Central memory CD4-positive, alpha-beta T cell (primary cell): Measurements from ENCODE around the gene NAXE.
"Not testable (repeated sequence)": the region's sequence is repeated elsewhere in the genome, so short reads cannot be mapped to it uniquely, and the experiment has no call there.

Experiments
- DNase-seq: peaks from one replicate; pipeline ENCODE4 v3.0.0; 2022
- total RNA-seq, 3 experiments: gene quantifications; one replicate each; lab custom pipeline; 2026; lab: John Stamatoyannopoulos, UW

The NAXE gene
- 16.0 to 57.2 (median 32.8) reads per million in 3 experiments for total RNA-seq

DNA sequence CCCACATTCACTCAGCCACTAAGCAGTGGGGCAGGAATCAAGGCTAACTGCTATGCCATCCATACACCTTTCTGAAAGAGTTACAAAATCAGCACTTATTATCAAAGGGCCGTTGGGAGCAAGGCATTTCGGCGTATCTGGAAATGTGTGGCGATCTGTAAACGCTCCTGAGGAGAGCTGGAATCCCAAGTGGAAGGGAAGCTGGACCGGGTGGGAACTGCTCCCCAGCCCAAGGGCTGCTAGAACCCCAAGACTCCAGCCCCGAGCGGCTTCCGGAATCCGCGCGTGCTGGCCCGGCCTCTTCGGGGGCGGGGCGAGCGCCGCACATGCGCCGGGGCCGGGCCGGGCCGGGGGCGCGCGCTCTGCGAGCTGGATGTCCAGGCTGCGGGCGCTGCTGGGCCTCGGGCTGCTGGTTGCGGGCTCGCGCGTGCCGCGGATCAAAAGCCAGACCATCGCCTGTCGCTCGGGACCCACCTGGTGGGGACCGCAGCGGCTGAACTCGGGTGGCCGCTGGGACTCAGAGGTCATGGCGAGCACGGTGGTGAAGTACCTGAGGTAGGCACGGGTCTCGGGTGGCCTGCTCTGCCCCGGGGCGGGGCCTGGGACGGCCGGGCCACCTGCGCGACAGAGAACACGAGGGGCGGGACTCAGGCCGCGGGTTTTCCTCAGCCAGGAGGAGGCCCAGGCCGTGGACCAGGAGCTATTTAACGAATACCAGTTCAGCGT, at the start of gene NAXE:
Gene NAXE, plus strand, starts transcription at position 345 of the 726 bp plus-strand sequence. Its CDS starts 29 bp downstream, at position 374.
- DNase-seq, result peak; percentile 60

GRCh38 chr1:156543066-156543465, 48.5 kb upstream of the NAXE start:
- DNase-seq, result no peak

DNA sequence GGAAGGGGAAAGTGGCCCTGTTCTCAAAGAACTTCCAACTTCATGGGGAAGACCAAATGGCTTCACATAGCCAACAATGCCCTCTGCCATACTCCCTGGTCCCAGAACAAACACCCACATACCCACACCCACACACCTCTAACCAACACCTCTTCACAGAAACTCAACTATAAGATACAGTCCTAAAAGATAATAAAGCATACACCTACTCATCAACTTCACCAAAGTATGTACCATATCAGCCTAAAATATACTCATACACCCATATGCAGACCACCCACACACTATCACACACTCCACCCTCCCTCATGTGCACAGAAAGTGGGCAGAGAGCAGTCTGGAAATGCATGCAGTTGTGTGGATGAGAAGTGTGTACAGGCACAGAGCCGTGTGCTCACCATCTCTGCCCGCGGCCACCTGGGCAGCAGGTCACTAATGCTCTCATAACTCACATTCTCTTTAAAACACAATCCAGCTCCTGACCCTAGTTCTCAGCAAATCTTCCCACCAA, 46.9 kb upstream of the NAXE start:
- no peak for DNase-seq

DNA sequence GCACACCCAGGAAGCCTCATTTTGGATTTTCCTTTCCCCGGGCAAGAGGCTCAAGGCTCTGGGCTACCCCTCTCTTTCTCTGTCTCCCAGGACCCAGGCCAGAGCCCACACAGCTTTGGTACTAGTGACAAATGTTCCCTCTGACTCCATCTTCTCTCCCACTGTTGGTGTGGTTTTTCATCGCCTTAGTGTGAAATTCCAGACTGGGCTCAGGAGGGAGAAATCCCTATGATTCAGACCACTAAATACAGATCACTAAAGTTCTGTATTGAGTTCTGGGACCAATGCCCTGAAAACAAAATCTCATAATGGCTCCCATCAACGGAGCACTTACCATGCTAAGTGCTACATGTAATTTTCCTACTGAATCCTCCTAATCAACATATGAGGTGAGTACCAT, 45.3 kb upstream of the NAXE start:
- no peak for DNase-seq

- DNase-seq, result no peak
Observed at GRCh38 chr1:156547434-156547833, 44.1 kb upstream of the NAXE start.

GRCh38 chr1:156547982-156548381, 43.6 kb upstream of the NAXE start:
- DNase-seq, result no peak

GRCh38 chr1:156549390-156549789, 42.2 kb upstream of the NAXE start:
- no peak for DNase-seq

- DNase-seq, result no peak
Observed at GRCh38 chr1:156549831-156550230, 41.7 kb upstream of the NAXE start.

- DNase-seq, result no peak
Observed at GRCh38 chr1:156550346-156550745, 41.2 kb upstream of the NAXE start.

GRCh38 chr1:156551066-156551643, 40.4 kb upstream of the NAXE start:
- DNase-seq, result no peak

GRCh38 chr1:156551869-156552268, 39.7 kb upstream of the NAXE start:
- DNase-seq, result no peak

GRCh38 chr1:156552518-156552917, 39.1 kb upstream of the NAXE start:
- no peak for DNase-seq

GRCh38 chr1:156552937-156553336, 38.6 kb upstream of the NAXE start:
- DNase-seq, result not testable (repeated sequence)

GRCh38 chr1:156553860-156554485, 37.6 kb upstream of the NAXE start:
- no peak for DNase-seq

DNA sequence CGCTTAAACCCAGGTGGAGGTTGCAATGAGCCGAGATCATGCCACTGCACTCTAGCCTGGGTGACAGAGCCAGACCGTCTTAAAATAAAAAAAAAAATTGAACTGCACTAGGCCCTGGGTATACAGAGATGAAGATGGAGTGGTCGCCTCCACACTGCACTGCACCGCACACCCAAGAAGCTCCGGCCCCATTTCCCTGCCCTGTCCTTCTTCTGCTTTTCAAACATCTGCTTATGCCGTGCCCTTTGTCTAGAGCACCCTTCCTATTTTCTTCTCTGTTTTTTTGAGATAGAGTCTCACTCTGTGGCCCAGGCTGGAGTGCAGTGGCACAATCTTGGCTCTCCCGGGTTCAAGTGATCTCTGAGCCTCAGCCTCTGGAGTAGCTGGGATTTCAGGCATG, 36.6 kb upstream of the NAXE start:
- no peak for DNase-seq

GRCh38 chr1:156555715-156556114, 35.9 kb upstream of the NAXE start:
- no peak for DNase-seq

DNA sequence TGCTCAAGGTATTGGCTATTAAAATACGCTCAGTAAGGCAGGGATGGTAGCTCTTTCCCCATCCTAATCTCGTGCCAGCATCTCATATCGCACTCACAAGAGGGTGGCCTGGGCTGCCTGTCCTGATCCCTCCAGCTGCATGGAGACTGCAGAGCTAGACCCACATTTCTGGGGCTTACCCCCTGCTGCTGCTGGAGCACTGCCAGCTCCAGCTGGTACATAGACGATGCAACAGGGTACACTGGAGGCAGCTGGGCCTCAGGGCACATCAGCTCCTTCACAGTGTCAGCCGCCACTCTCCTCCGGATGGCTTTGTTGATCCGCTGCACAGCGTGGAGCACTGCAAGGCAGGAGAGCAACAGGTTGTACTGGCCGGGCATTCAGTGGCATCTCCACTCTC, 35.2 kb upstream of the NAXE start:
- DNase-seq, result no peak

DNA sequence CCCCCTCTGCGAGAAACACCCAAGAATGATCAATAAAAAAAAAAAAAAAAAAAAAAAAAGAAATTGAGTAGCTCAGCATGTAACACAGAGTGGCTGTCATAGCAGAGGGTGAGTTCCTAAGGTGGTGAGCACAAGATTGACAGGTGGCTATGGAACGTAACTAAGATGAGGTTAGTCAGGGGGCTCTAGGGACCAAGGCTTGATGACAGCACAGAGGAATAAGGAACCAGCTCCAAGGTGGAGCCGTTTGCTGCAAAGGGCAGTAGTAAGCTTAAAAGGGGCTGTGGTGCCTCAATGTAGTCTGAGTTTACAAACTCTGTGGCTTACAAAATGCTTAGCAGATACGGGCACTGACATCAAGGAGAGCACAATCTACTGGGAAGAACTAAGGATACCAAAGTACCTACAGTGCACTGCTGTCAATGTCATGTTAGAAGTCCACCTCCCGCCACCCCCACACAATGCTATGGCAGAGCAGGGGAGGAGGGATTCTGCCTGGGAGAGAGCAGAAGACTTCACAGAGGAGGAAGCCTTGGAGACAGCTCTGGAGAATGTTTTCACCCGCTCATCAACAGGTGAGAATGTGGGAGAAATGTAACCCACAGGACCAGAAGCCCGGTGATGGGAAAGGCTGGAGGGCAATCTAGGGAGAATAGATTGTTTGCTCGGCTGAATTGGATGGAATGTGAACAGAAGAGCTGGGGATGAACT, 32.3 kb upstream of the NAXE start:
- DNase-seq, result no peak

GRCh38 chr1:156559797-156560385, 31.7 kb upstream of the NAXE start:
- DNase-seq, result no peak

DNA sequence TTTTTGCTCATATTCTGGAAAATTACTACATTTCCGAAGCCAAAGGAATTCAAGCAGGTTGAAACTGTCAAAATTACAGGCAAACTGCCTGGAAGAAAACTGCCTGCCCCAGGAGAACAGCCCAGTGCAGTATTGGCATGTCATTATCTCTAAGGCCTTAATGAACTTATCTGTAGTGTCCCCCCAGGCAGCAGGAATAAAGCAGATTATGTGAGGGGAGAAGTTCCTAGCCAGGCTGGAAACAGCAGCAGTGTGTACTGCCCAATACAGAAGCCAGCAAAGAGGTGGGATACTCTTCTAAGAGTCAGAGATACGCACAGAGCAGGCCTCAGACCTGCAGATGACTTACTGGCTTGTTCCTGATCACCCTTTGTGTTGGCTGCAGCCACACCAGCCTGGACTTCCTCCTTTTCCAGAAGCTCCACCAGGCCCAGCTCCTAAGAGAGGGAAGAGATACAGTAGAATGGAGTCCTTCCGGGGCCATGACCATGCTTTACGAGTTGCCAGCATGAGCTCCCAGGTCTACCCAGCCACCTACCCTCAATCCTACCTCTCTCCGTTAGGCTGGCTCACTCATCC, 30.9 kb upstream of the NAXE start:
- DNase-seq, result no peak

- no peak for DNase-seq
Observed at GRCh38 chr1:156565519-156565918, 26.1 kb upstream of the NAXE start.

- no peak for DNase-seq
Observed at GRCh38 chr1:156566436-156566835, 25.1 kb upstream of the NAXE start.
